Measurements from ENCODE around the gene SORCS1. TPM values are rescaled to one million over a fixed set of nuclear protein-coding genes. Genes with fewer than 3 reads are reported as not detected.

The SORCS1 gene
- polyA plus RNA-seq, 1 of the 3 experiments (the other 2 are of a cell fraction), result 0.66 TPM

GRCh38 chr10:106894692-106895091 is 269.8 kb downstream of the SORCS1 start:
- Histone ChIP-seq H3K9me3 (no peaks in the 10 kb centered on the region), H3K9ac (no peak overlapping the region), H3K79me2 (ENCODE audit: insufficient read depth) (no peaks in the 10 kb centered on the region), H4K20me1 (ENCODE audit: insufficient read depth) (no peaks in the 10 kb centered on the region), H3K9me2 (no peaks in the 10 kb centered on the region), H2AFZ (ENCODE audit: low read depth) (no peak overlapping the region), H3K27ac (ENCODE audit: low read depth in 2 of 2, low read length in 1 of 2) (peak overlapping the region in 1 of 2 experiments; percentile 71; a peak in 2 of 4 replicates), H3K4me3 (ENCODE audit: low read depth in 2 of 2, low read length in 1 of 2) (no peak overlapping the region), H3K4me2 (no peak overlapping the region), H3K4me1 (ENCODE audit: control insufficient read depth in 1 of 2, insufficient read depth in 2 of 2, low read depth in 1 of 2, low read length in 1 of 2) (peaks cover 0 to 5% of the 10 kb centered on the region in 2 experiments; a peak in 1 of 4 replicates), H3K27me3 (ENCODE audit: insufficient read depth) (no peaks in the 10 kb centered on the region), H3F3A (replicated peaks; ENCODE audit: insufficient read depth) (no peaks in the 10 kb centered on the region), H3K36me3 (replicated peaks in 1 of 2; ENCODE audit: control insufficient read depth in 1 of 2, insufficient read depth in 2 of 2, low read length in 1 of 2) (no peaks in the 10 kb centered on the region)
- WGBS (ENCODE audit: low lambda C conversion rate), result 45% methylated on average over 1 of the region's 1 CpG
- ChIA-PET CTCF (interaction anchor here (0.7 to 2.1 kb wide), 2 partner anchors 100 to 189 kb away, joined by 3 to 5 read pairs; no protein-coding TSS in a partner anchor), POLR2A (no interaction called here)
- no peak for DNase-seq
- TF ChIP-seq PBX3 (IDR thresholded peaks at IDR 0.05) (no peak), CHD2 (IDR thresholded peaks at IDR 0.05; ENCODE audit: low read length, partially characterized antibody) (no peak), SMC3 (IDR thresholded peaks at IDR 0.05; ENCODE audit: low read depth, low read length) (no peak), REST (IDR thresholded peaks at IDR 0.05; ENCODE audit: low read depth, low read length) (no peak), TCF12 (IDR thresholded peaks at IDR 0.05) (no peak), SIN3A (IDR thresholded peaks at IDR 0.05; ENCODE audit: borderline replicate concordance, low read depth, low read length) (no peak), RAD21 (IDR thresholded peaks at IDR 0.05; ENCODE audit: low read length) (no peak), ELF1 (IDR thresholded peaks at IDR 0.05) (no peak), USF1 (IDR thresholded peaks at IDR 0.05; ENCODE audit: borderline replicate concordance, low read depth) (no peak), JUND (IDR thresholded peaks at IDR 0.05) (no peak), MXI1 (IDR thresholded peaks at IDR 0.05; ENCODE audit: low read depth, low read length) (no peak), NFIC (IDR thresholded peaks at IDR 0.05; ENCODE audit: borderline replicate concordance) (no peak), TEAD4 (IDR thresholded peaks at IDR 0.05; ENCODE audit: borderline replicate concordance, insufficient read depth) (no peak), YY1 (IDR thresholded peaks at IDR 0.05; ENCODE audit: low read depth) (no peak)

- DNase-seq, result no peak
- POLR2A ChIA-PET, result no interaction called here
- H4K20me1 ChIP-seq (ENCODE audit: insufficient read depth), result no peaks in the 10 kb centered on the region
- no peaks in the 10 kb centered on the region for H3K27me3 ChIP-seq (ENCODE audit: insufficient read depth)
- no peak overlapping the region for H3K27ac ChIP-seq (ENCODE audit: low read depth in 2 of 2, low read length in 1 of 2)
- H3K9me3 ChIP-seq, result no peaks in the 10 kb centered on the region
- no peak overlapping the region for H3K4me2 ChIP-seq
- no peak overlapping the region for H3K4me3 ChIP-seq (ENCODE audit: low read depth in 2 of 2, low read length in 1 of 2)
- no peak overlapping the region for H2AFZ ChIP-seq (ENCODE audit: low read depth)
- H3K79me2 ChIP-seq (ENCODE audit: insufficient read depth), result no peaks in the 10 kb centered on the region
- H3K9me2 ChIP-seq, result no peaks in the 10 kb centered on the region
- H3F3A ChIP-seq (replicated peaks; ENCODE audit: insufficient read depth), result no peaks in the 10 kb centered on the region
- no peak overlapping the region for H3K9ac ChIP-seq
- no peaks in the 10 kb centered on the region; a peak in 1 of 4 replicates for H3K4me1 ChIP-seq (ENCODE audit: control insufficient read depth in 1 of 2, insufficient read depth in 2 of 2, low read depth in 1 of 2, low read length in 1 of 2)
- no peaks in the 10 kb centered on the region for H3K36me3 ChIP-seq (replicated peaks in 1 of 2; ENCODE audit: control insufficient read depth in 1 of 2, insufficient read depth in 2 of 2, low read length in 1 of 2)
- WGBS (ENCODE audit: low lambda C conversion rate), result 34% methylated on average over 5 of the region's 5 CpGs
- CTCF ChIA-PET, result no interaction called here
- TF ChIP-seq CHD2 (IDR thresholded peaks at IDR 0.05; ENCODE audit: low read length, partially characterized antibody) (no peak), FOSL2 (IDR thresholded peaks at IDR 0.05; ENCODE audit: borderline replicate concordance, low read depth) (no peak), GABPA (IDR thresholded peaks at IDR 0.05; ENCODE audit: low read depth) (no peak), MXI1 (IDR thresholded peaks at IDR 0.05; ENCODE audit: low read depth, low read length) (no peak), PBX3 (IDR thresholded peaks at IDR 0.05) (no peak), USF1 (IDR thresholded peaks at IDR 0.05; ENCODE audit: borderline replicate concordance, low read depth) (no peak), RXRA (IDR thresholded peaks at IDR 0.05; ENCODE audit: borderline replicate concordance, low read depth) (no peak), IRF3 (IDR thresholded peaks at IDR 0.05; ENCODE audit: low read depth, low read length) (no peak), RAD21 (IDR thresholded peaks at IDR 0.05; ENCODE audit: low read length) (no peak), FOXM1 (IDR thresholded peaks at IDR 0.05; ENCODE audit: low read depth) (no peak), SIN3A (IDR thresholded peaks at IDR 0.05; ENCODE audit: borderline replicate concordance, low read depth, low read length) (no peak), NFIC (IDR thresholded peaks at IDR 0.05; ENCODE audit: borderline replicate concordance) (no peak), JUND (IDR thresholded peaks at IDR 0.05) (no peak), POLR2AphosphoS5 (IDR thresholded peaks at IDR 0.05; ENCODE audit: low read depth, low read length) (no peak)
Observed at GRCh38 chr10:106877574-106877973, 286.9 kb downstream of the SORCS1 start.
